Smooth muscle cell (in vitro differentiated cells): ENCODE results near the gene FLYWCH1. TPM values are rescaled to one million over a fixed set of nuclear protein-coding genes. Genes with fewer than 3 reads are reported as not detected.
A peak's percentile ranks its signal among the peaks of the same experiment; 100 is the strongest.
"Not testable (repeated sequence)": the region's sequence is repeated elsewhere in the genome, so short reads cannot be mapped to it uniquely, and the experiment has no call there.

Experiments used
- DNase-seq: peaks from one replicate; lab custom pipeline; 2025; ENCODE audit not compliant: unreplicated experiment; lab: John Stamatoyannopoulos, UW
- H2AFZ ChIP-seq: fragments of 200-600 bp; sonication (generic); 2 replicates; pipeline ENCODE4 v1.6.0; 2016; ENCODE audit warnings: antibody characterized with exemption, low read depth, mild to moderate bottlenecking
- H3F3A ChIP-seq: fragments of 200-600 bp; sonication (generic); 2 replicates; pipeline ENCODE4 v1.6.0; 2017; ENCODE audit warnings: antibody characterized with exemption, low read depth
- H3K27ac ChIP-seq: fragments of 200-600 bp; sonication (generic); 2 replicates; pipeline ENCODE4 v1.5.1; 2016; ENCODE audit warnings: low read depth, mild to moderate bottlenecking
- H3K27me3 ChIP-seq: fragments of 200-600 bp; sonication (generic); 2 replicates; pipeline ENCODE4 v1.6.1; 2016; ENCODE audit warnings: low read depth, mild to moderate bottlenecking
- H3K36me3 ChIP-seq: fragments of 200-600 bp; sonication (generic); 2 replicates; pipeline ENCODE4 v1.5.1; 2016; ENCODE audit warnings: low read depth
- H3K4me1 ChIP-seq: fragments of 200-600 bp; sonication (generic); 2 replicates; pipeline ENCODE4 v1.5.1; 2016; ENCODE audit warnings: low read depth
- H3K4me2 ChIP-seq: fragments of 200-600 bp; sonication (generic); 2 replicates; pipeline ENCODE4 v1.6.0; 2016; ENCODE audit warnings: mild to moderate bottlenecking
- H3K4me3 ChIP-seq: fragments of 200-600 bp; sonication (generic); 2 replicates; pipeline ENCODE4 v1.5.1; 2016; ENCODE audit warnings: mild to moderate bottlenecking
- H3K79me2 ChIP-seq: fragments of 200-600 bp; sonication (generic); 2 replicates; pipeline ENCODE4 v1.6.0; 2016; ENCODE audit warnings: low read depth, mild to moderate bottlenecking
- H3K9ac ChIP-seq: fragments of 200-600 bp; sonication (generic); 2 replicates; pipeline ENCODE4 v1.6.0; 2016; ENCODE audit warnings: low read depth
- H3K9me3 ChIP-seq: fragments of 200-600 bp; sonication (generic); replicated peaks from 2 replicates; pipeline ENCODE4 v1.5.1; 2016; ENCODE audit warnings: low read depth
- H4K20me1 ChIP-seq: fragments of 200-600 bp; sonication (generic); 2 replicates; pipeline ENCODE4 v1.6.0; 2016; ENCODE audit warnings: low read depth
- WGBS: methylation state at CpG from one replicate; pipeline ENCODE4 v1.1.7; 2016; ENCODE audit warnings: low lambda C conversion rate; 5-methylcytosine and 5-hydroxymethylcytosine counted together
- polyA plus RNA-seq: library from polyadenylated mRNA; unstranded; fragments of >200 nt; fragmentation: Nextera tagmentation; extraction: Ambion mirVana; gene quantifications from 2 replicates; pipeline ENCODE4 v1.2.1, GENCODE V29; 2016
- total RNA-seq: library from RNA; depleted of rRNA; stranded (reverse); fragments of >200 nt; gene quantifications from 2 replicates; pipeline ENCODE4 v1.2.3, GENCODE V29; 2014
- TF ChIP-seq, protein P1 (sequence below): fragments of 200-600 bp; sonication (generic); IDR thresholded peaks from 2 replicates; pipeline ENCODE4 v1.5.1; 2017; ENCODE audit warnings: borderline replicate concordance, mild to moderate bottlenecking, antibody characterized with exemption; ENCODE audit not compliant: insufficient read depth, poor library complexity, severe bottlenecking

FLYWCH1 gene
- total and polyA plus RNA-seq, 2 experiments from 2014 or later = 13.5 to 26.0 TPM

DNA sequence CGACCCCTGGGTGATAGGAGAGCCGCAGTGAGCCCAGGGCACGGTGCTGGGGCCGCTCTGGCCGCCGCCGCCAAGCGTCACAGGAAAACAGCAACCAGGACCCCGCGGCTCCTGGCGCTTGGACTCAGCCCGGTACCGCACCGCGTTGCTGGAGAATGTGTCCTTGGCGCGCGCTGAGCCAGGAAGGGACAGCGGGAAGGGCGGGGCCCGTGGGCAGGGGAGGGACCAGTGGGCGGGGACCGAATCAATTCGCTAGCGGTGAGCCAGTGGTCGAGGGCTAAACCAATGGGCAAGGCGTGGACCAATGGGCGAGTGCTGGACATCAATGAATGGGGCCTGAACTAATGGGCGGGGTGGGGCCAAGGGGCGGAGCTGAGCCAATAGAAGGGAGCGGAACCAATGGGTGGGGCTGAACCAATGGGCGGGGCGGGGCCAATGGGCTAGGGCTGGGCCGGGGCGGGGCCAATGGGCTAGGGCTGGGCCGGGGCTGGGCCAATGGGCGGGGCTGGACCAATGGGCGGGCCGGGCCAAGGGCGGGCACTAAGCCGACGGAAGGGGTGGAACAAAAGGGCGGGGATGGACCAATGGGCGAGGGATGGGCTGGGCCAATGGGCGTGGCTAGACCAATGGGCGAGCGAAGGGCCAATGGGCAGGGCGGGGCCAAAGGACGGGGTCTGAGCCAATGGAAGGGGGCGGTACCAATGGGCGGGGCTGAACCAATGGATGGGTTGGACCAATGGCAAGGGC is 6.3 kb upstream of the FLYWCH1 start:
- peaks cover 3% of the 10 kb centered on the region for H3K4me1 ChIP-seq
- TF ChIP-seq, protein P1, sequence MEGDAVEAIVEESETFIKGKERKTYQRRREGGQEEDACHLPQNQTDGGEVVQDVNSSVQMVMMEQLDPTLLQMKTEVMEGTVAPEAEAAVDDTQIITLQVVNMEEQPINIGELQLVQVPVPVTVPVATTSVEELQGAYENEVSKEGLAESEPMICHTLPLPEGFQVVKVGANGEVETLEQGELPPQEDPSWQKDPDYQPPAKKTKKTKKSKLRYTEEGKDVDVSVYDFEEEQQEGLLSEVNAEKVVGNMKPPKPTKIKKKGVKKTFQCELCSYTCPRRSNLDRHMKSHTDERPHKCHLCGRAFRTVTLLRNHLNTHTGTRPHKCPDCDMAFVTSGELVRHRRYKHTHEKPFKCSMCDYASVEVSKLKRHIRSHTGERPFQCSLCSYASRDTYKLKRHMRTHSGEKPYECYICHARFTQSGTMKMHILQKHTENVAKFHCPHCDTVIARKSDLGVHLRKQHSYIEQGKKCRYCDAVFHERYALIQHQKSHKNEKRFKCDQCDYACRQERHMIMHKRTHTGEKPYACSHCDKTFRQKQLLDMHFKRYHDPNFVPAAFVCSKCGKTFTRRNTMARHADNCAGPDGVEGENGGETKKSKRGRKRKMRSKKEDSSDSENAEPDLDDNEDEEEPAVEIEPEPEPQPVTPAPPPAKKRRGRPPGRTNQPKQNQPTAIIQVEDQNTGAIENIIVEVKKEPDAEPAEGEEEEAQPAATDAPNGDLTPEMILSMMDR = peak; percentile 13
- no peaks in the 10 kb centered on the region for H3K27me3 ChIP-seq
- H2AFZ ChIP-seq = no peak overlapping the region
- H3F3A ChIP-seq = peaks cover 13% of the 10 kb centered on the region
- H3K9me3 ChIP-seq = no peaks in the 10 kb centered on the region
- no peaks in the 10 kb centered on the region for H3K36me3 ChIP-seq
- peak overlapping the region; percentile 52 for H3K27ac ChIP-seq
- DNase-seq = peak; percentile 100
- 0% methylated on average over 2 of the region's 51 CpGs for WGBS
- peak overlapping the region; percentile 99 for H3K4me2 ChIP-seq
- H3K9ac ChIP-seq = peak overlapping the region; percentile 78
- peak overlapping the region; percentile 92 for H3K4me3 ChIP-seq
- no peaks in the 10 kb centered on the region for H3K79me2 ChIP-seq
- H4K20me1 ChIP-seq = no peaks in the 10 kb centered on the region

DNA sequence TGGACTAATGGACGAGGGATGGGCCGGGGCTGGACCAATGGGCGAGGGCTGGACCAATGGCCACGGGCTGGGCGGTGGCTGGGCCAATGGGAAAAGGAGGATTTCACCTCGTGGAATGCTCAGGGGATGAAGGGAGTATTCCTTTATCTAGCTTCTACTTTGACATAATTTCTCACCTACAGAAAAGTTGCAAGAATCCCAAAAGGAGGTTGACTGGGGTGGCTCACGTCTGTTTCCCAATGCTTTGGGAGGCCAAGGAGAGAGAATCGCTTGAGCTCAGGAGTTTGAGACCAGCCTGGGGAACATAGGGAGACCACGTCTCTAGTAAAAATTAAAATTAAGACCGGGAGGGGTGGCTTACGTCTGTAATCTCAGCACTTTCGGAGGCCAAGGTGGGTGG is 5.7 kb upstream of the FLYWCH1 start:
- H3K27ac ChIP-seq = peak overlapping the region; percentile 89
- no peaks in the 10 kb centered on the region for H4K20me1 ChIP-seq
- 51% methylated on average over 12 of the region's 12 CpGs for WGBS
- no peak overlapping the region for H3K4me3 ChIP-seq
- H3F3A ChIP-seq = peaks cover 13% of the 10 kb centered on the region
- H3K79me2 ChIP-seq = no peaks in the 10 kb centered on the region
- TF ChIP-seq, protein P1 = no peak
- H3K9ac ChIP-seq = no peak overlapping the region
- DNase-seq = no peak
- no peak overlapping the region for H2AFZ ChIP-seq
- H3K9me3 ChIP-seq = no peaks in the 10 kb centered on the region
- H3K4me2 ChIP-seq = peak overlapping the region; percentile 48
- peaks cover 3% of the 10 kb centered on the region for H3K4me1 ChIP-seq
- no peaks in the 10 kb centered on the region for H3K36me3 ChIP-seq
- H3K27me3 ChIP-seq = no peaks in the 10 kb centered on the region

DNA sequence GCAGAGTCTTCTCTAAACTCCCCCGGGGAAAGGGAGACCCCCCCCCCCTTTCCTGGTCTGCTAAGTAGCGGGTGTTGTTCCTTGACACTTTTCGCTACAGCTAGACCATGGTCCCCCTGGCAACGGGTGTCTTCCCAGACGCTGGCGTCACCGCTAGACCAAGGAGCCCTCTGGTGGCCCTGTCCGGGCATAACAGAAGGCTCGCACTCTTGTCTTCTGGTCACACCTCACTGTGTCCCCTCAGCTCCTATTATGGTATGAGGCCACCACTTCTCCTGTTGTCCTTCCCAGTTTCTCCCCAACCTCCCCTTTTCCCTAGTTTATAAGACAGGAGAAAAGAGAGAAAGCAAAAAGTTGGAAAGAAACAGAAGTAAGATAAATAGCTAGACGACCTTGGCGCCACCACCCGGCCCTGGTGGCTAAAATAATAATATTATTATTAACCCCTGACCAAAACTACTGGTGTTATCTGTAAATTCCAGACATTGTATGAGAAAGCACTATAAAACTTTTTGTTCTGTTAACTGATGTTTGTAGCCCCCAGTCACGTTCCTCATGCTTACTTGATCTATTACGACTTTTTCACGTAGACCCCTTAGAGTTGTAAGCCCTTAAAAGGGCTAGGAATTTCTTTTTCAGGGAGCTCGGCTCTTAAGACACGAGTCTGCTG is 4.5 kb upstream of the FLYWCH1 start:
- not testable (repeated sequence) for H4K20me1 ChIP-seq, H3K9me3 ChIP-seq, H3K4me3 ChIP-seq, H3K36me3 ChIP-seq, H3K4me1 ChIP-seq, H2AFZ ChIP-seq, H3K27me3 ChIP-seq, H3K79me2 ChIP-seq
- peak; percentile 22 for DNase-seq
- Histone ChIP-seq H3K9ac (peak overlapping the region; percentile 51), H3K27ac (peak overlapping the region; percentile 89), H3K4me2 (peak overlapping the region; percentile 48), H3F3A (peaks cover 13% of the 10 kb centered on the region)
- TF ChIP-seq, protein P1 = peak; percentile 51
- WGBS = 34% methylated on average over 16 of the region's 17 CpGs
